HK-2 (cell line): ENCODE data around the gene DENND4C.
"Not testable (repeated sequence)": the region's sequence is repeated elsewhere in the genome, so short reads cannot be mapped to it uniquely, and the experiment has no call there.

Experiments
- DNase-seq: peaks from one replicate; pipeline ENCODE4 v3.0.0-alpha.2; 2018; ENCODE audit not compliant: unreplicated experiment

The DENND4C gene

GRCh38 chr9:19410195-19410503 lies 179.7 kb downstream of the DENND4C start:
- DNase-seq: no peak

GRCh38 chr9:19410594-19410993 lies 180.1 kb downstream of the DENND4C start:
- DNase-seq: no peak

GRCh38 chr9:19411316-19411715 lies 180.8 kb downstream of the DENND4C start:
- DNase-seq: no peak

- not testable (repeated sequence) for DNase-seq
Observed at GRCh38 chr9:19413456-19413855, 183.0 kb downstream of the DENND4C start.

GRCh38 chr9:19416143-19416542 lies 185.7 kb downstream of the DENND4C start:
- DNase-seq: no peak

GRCh38 chr9:19420877-19421276 lies 190.4 kb downstream of the DENND4C start:
- DNase-seq: no peak
